ENCODE data around the gene PSMB10.

The PSMB10 gene

GRCh38 chr16:67909056-67909742, 27.5 kb downstream of the PSMB10 start:
- DNase-seq (ENCODE audit: low spot score in 2 of 2) (no peak), ATAC-seq (no peak)
- peak overlapping the region; percentile 62 for H3K27ac Mint-ChIP-seq
- peaks cover 22% of the 10 kb centered on the region for H3K4me1 Mint-ChIP-seq
- H3K9me3 Mint-ChIP-seq: no peaks in the 10 kb centered on the region
- H3K4me3 Mint-ChIP-seq: no peak overlapping the region
- peaks cover 23% of the 10 kb centered on the region for H3K36me3 Mint-ChIP-seq

GRCh38 chr16:67907397-67908180, 29.1 kb downstream of the PSMB10 start:
- no peaks in the 10 kb centered on the region for H3K9me3 Mint-ChIP-seq
- no peak overlapping the region for H3K4me3 Mint-ChIP-seq
- H3K27ac Mint-ChIP-seq: peak overlapping the region; percentile 73
- peaks cover 16% of the 10 kb centered on the region for H3K4me1 Mint-ChIP-seq
- ATAC-seq: peak; percentile 45
- H3K36me3 Mint-ChIP-seq: peaks cover 21% of the 10 kb centered on the region
- DNase-seq (ENCODE audit: low spot score in 2 of 2): no peak

GRCh38 chr16:67902831-67903230, 33.8 kb downstream of the PSMB10 start:
- H3K4me1 Mint-ChIP-seq: peaks cover 12% of the 10 kb centered on the region
- no peak overlapping the region for H3K4me3 Mint-ChIP-seq
- H3K36me3 Mint-ChIP-seq: peaks cover 5% of the 10 kb centered on the region
- ATAC-seq: no peak
- DNase-seq (ENCODE audit: low spot score in 2 of 2): no peak
- H3K27ac Mint-ChIP-seq: peak overlapping the region; percentile 21
- no peaks in the 10 kb centered on the region for H3K9me3 Mint-ChIP-seq

- DNase-seq (ENCODE audit: low spot score in 2 of 2) (no peak), ATAC-seq (no peak)
- H3K9me3 Mint-ChIP-seq: no peaks in the 10 kb centered on the region
- no peaks in the 10 kb centered on the region for H3K36me3 Mint-ChIP-seq
- peaks cover 15% of the 10 kb centered on the region for H3K4me1 Mint-ChIP-seq
- H3K4me3 Mint-ChIP-seq: no peak overlapping the region
- H3K27ac Mint-ChIP-seq: no peak overlapping the region
These were observed 34.9 kb downstream of the PSMB10 start for GRCh38 chr16:67901734-67902133.

- no peak for ATAC-seq
- peaks cover 10% of the 10 kb centered on the region for H3K36me3 Mint-ChIP-seq
- H3K9me3 Mint-ChIP-seq: no peaks in the 10 kb centered on the region
These were observed 39.4 kb downstream of the PSMB10 start for GRCh38 chr16:67897231-67897630.

GRCh38 chr16:67893743-67894399, 42.8 kb downstream of the PSMB10 start:
- Mint-ChIP-seq H3K27ac (peak overlapping the region; percentile 96), H3K4me1 (peaks cover 21% of the 10 kb centered on the region), H3K4me3 (peak overlapping the region; percentile 94), H3K9me3 (no peaks in the 10 kb centered on the region), H3K36me3 (peaks cover 10% of the 10 kb centered on the region)
- no peak for ATAC-seq
- DNase-seq (ENCODE audit: low spot score in 2 of 2): no peak

More at GRCh38 chr16:67897231-67897630, 39.4 kb downstream of the PSMB10 start:
- H3K27ac Mint-ChIP-seq: peak overlapping the region; percentile 20
- H3K4me3 Mint-ChIP-seq: no peak overlapping the region
- H3K4me1 Mint-ChIP-seq: peaks cover 28% of the 10 kb centered on the region
- no peak for DNase-seq (ENCODE audit: low spot score in 2 of 2)

- H3K4me3 Mint-ChIP-seq: peak within 1 kb of the TSS; percentile 94
- H3K9me3 Mint-ChIP-seq: no peaks in the 10 kb centered on the region
- peak; percentile 75 to 94 for DNase-seq (ENCODE audit: low spot score in 2 of 2)
- ATAC-seq: peak; percentile 99
- peaks cover 21% of the 10 kb centered on the region for H3K4me1 Mint-ChIP-seq
- H3K27ac Mint-ChIP-seq: peak within 1 kb of the TSS; percentile 96
- peaks cover 10% of the 10 kb centered on the region for H3K36me3 Mint-ChIP-seq
These were observed 43.5 kb downstream of the PSMB10 start, which contains the start of gene PSKH1 for GRCh38 chr16:67892899-67893742. TSS of gene PSKH1 (plus strand) at chr16:67893254. CDS start at chr16:67908750, 15,496 bp downstream.

GRCh38 chr16:67892375-67892774, 44.3 kb downstream of the PSMB10 start:
- H3K4me3 Mint-ChIP-seq: peak overlapping the region; percentile 94
- DNase-seq (ENCODE audit: low spot score in 2 of 2): no peak
- peaks cover 19% of the 10 kb centered on the region for H3K4me1 Mint-ChIP-seq
- peak overlapping the region; percentile 96 for H3K27ac Mint-ChIP-seq
- ATAC-seq: no peak
- no peaks in the 10 kb centered on the region for H3K9me3 Mint-ChIP-seq
- peaks cover 10% of the 10 kb centered on the region for H3K36me3 Mint-ChIP-seq

GRCh38 chr16:67888331-67888730, 48.3 kb downstream of the PSMB10 start:
- ATAC-seq: no peak
- H3K36me3 Mint-ChIP-seq: peaks cover 21% of the 10 kb centered on the region
- peaks cover 5% of the 10 kb centered on the region for H3K4me1 Mint-ChIP-seq
- no peak for DNase-seq (ENCODE audit: low spot score in 2 of 2)
- H3K4me3 Mint-ChIP-seq: no peak overlapping the region
- no peaks in the 10 kb centered on the region for H3K9me3 Mint-ChIP-seq
- peak overlapping the region; percentile 37 for H3K27ac Mint-ChIP-seq

- no peak for ATAC-seq
- DNase-seq (ENCODE audit: low spot score in 2 of 2): no peak
- no peaks in the 10 kb centered on the region for H3K9me3 Mint-ChIP-seq
- peaks cover 8% of the 10 kb centered on the region for H3K4me1 Mint-ChIP-seq
- H3K36me3 Mint-ChIP-seq: peaks cover 32% of the 10 kb centered on the region
- no peak overlapping the region for H3K4me3 Mint-ChIP-seq
- no peak overlapping the region for H3K27ac Mint-ChIP-seq
These were observed 50.3 kb downstream of the PSMB10 start for GRCh38 chr16:67886387-67886786.

- no peak overlapping the region for H3K4me3 Mint-ChIP-seq
- DNase-seq (ENCODE audit: low spot score in 2 of 2) (no peak), ATAC-seq (no peak)
- no peaks in the 10 kb centered on the region for H3K9me3 Mint-ChIP-seq
- H3K4me1 Mint-ChIP-seq: peaks cover 8% of the 10 kb centered on the region
- peaks cover 36% of the 10 kb centered on the region for H3K36me3 Mint-ChIP-seq
- H3K27ac Mint-ChIP-seq: no peak overlapping the region
These were observed 50.7 kb downstream of the PSMB10 start for GRCh38 chr16:67885976-67886375.

- no peak overlapping the region for H3K27ac Mint-ChIP-seq
- no peaks in the 10 kb centered on the region for H3K9me3 Mint-ChIP-seq
- ATAC-seq (no peak), DNase-seq (ENCODE audit: low spot score in 2 of 2) (no peak)
- H3K4me3 Mint-ChIP-seq: no peak overlapping the region
- peaks cover 8% of the 10 kb centered on the region for H3K4me1 Mint-ChIP-seq
- H3K36me3 Mint-ChIP-seq: peaks cover 40% of the 10 kb centered on the region
These were observed 51.1 kb downstream of the PSMB10 start for GRCh38 chr16:67885545-67885944.

GRCh38 chr16:67884684-67885083, 52.0 kb downstream of the PSMB10 start, which contains the start of gene NRN1L:
TSS of gene NRN1L (plus strand) at chr16:67884885. CDS start at chr16:67884904, 19 bp downstream.
- Mint-ChIP-seq H3K9me3 (no peaks in the 10 kb centered on the region), H3K4me3 (no peak within 1 kb of the TSS), H3K27ac (peak within 1 kb of the TSS; percentile 64), H3K36me3 (peaks cover 49% of the 10 kb centered on the region), H3K4me1 (peaks cover 8% of the 10 kb centered on the region)
- DNase-seq (ENCODE audit: low spot score in 2 of 2): no peak
- no peak for ATAC-seq
